GM19043 (cell line): ENCODE results near the gene C10orf95.

Experiments
- ATAC-seq: cut with Tn5 transposase; IDR thresholded peaks from one replicate; pipeline ENCODE4 v1.9.1; 2021; ENCODE audit warnings: low read depth; ENCODE audit not compliant: unreplicated experiment

The C10orf95 gene

DNA sequence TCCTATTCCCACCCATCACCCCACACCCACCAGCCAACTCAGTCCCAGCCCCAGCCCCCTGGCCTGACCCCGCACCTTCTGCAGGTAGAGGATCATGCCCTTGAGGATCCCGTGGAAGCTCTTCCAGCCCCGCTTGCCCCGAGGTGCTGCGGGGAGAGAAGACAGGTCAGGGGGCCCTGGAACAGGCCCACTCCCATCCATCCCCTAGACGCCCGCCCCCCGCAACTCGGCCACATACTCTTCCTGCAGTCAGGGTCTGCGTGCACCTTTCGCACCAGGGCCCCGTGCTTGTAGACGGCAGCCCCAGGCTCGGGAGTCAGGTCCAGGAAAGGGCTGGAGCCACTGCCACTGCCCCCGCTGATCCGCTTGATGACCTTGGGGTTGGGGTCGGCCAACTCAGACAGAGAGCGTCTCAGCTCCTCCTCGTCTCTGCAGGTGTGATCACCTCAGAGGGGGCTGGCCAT is 46.2 kb downstream of the C10orf95 start:
- ATAC-seq: no peak

DNA sequence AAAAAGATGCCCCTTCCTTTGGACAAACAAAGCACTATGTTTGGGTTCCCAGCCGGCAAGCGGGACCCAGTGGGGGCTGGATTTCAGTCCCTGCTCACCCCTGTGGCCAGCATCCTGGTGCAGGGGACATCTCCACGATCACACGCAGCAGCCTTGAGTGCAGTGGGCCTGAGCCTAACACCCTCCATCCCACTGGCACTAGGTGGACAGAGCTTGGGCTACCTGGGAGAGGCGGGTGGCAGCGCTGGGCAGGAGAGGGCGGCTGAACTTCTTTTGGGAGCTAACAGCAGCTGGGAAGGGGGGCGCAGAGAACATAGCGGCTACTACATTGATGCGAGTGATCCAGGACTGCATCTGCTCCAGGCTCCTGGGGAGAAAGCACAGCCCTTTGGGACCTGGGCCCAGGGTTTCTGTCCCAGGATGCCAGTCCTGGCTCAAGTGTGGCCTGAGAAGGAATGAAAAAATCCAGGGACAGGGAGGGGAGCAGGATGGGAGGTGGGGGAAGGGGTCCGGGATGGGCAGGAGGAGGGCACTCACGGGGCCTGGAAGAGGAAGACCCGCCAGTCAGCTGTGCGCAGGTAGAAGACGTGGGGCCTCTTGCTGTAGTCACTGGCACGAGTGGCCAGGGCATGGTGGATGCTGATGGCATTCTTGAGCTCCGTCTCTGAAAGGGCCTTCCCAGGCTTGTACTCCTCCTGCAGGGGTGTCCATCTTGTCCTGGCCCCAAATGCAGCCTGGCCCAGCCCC is 46.8 kb downstream of the C10orf95 start:
- ATAC-seq: no peak

DNA sequence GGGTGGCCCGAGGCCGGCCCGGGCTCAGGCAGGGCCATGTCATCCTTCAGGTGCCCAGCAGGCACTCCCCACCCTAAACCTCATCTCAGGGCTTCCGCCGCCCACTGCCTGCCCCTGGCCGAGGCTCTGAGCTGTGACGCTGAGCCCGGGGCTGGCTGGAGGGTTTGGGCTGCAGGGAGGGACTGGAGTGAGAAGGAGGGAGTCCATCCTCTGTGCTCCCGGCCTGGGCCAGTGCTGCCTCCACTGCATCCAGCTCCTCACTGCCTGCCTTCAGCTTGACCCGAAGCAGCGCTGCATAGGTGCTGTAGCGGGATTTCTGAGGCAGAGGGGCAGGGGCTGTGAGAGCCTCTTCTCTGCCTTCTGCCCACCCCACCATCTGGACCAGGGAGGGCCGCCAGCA is 48.2 kb downstream of the C10orf95 start:
- ATAC-seq: no peak

DNA sequence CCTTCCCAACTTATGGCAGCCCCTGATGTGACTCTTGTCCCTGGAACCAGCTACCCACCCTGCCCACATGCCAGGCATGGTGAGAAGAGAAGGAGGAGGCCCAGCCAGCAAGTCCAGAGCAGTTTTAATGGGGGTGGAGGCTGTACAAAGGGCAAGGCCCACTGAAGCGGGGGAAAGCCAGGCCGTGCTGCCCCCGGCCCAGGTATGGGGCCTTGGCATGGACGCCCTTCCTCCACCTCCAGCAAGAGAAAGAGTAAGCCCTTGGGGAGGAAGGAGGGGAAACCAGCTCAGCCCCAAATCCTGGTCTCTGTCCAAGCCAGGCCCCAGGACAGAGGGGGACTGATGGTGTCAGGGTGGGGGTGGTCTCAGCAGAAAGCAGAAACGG is 48.8 kb downstream of the C10orf95 start:
- no peak for ATAC-seq

DNA sequence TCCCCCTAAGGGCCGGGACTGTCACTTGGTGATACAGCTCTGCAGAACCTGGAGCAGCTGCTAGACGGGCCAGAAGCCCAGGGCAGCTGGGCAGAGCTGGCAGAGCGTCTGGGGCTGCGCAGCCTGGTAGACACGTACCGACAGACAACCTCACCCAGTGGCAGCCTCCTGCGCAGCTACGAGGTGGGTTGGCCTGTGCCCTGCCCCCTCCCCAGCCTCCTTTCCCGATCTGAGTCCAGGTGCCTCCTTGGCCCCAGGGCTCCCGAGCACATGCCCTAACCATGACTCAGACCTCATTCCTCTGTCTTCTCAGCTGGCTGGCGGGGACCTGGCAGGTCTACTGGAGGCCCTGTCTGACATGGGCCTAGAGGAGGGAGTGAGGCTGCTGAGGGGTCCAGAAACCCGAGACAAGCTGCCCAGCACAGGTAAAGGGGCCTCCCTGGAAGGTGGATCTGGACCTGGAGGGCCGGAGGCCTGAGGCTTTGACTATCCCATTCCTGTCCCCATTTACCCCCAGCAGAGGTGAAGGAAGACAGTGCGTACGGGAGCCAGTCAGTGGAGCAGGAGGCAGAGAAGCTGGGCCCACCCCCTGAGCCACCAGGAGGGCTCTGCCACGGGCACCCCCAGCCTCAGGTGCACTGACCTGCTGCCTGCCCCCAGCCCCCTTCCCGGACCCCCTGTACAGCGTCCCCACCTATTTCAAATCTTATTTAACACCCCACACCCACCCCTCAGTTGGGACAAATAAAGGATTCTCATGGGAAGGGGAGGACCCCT is 49.4 kb downstream of the C10orf95 start:
- ATAC-seq: no peak

DNA sequence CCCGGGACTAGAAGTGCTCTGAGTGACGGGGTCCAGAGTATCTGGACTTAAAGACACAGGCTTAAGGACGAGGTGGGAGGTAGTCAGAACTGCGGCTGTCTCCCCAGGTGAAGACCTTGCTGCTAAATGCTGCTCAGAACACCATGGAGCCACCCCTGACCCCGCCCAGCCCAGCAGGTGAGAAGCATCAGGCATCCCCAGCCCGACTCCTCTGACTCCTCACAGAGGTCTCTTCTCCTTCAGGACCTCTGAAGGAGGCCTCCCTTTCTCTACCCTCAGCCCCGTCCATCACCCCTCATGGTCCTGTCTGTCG is 50.0 kb downstream of the C10orf95 start:
- ATAC-seq: no peak

DNA sequence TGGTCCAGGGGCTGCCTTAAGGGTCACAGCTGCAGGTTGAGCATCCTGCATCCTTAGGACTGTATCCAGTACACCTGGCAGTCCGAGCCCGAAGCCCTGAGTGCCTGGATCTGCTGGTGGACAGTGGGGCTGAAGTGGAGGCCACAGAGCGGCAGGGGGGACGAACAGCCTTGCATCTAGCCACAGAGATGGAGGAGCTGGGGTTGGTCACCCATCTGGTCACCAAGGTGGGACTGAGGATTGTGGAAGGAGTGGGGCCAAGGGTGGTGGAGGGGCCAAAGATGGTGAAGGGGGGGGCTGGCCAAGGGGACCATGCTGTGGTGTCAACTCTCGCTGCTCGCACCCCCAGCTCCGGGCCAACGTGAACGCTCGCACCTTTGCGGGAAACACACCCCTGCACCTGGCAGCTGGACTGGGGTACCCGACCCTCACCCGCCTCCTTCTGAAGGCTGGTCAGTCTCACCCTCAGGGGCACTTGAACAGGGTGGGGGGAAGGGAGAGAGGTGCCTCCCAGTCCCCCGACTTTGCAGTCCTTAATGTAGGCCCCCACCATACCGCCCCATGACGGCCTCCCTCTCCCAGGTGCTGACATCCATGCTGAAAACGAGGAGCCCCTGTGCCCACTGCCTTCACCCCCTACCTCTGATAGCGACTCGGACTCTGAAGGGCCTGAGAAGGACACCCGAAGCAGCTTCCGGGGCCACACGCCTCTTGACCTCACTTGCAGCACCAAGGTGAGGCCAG is 50.6 kb downstream of the C10orf95 start:
- ATAC-seq: no peak

DNA sequence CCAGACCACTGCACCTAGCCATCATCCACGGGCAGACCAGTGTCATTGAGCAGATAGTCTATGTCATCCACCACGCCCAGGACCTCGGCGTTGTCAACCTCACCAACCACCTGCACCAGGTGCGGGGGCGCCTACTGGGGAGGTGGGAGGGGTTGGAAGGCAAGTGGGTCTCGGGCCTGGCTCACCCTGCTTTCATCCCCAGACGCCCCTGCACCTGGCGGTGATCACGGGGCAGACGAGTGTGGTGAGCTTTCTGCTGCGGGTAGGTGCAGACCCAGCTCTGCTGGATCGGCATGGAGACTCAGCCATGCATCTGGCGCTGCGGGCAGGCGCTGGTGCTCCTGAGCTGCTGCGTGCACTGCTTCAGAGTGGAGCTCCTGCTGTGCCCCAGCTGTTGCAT is 51.3 kb downstream of the C10orf95 start:
- no peak for ATAC-seq
